ENCODE results near the gene CRB3. TPM values are rescaled to one million over a fixed set of nuclear protein-coding genes. Genes with fewer than 3 reads are reported as not detected.

Gene CRB3
- polyA plus RNA-seq, 1 donor from 2014 or later = 4.2 TPM

- peaks cover 6% of the 10 kb centered on the region for H3K36me3 Mint-ChIP-seq
- H3K9me3 Mint-ChIP-seq = no peaks in the 10 kb centered on the region
- no peak overlapping the region for H3K27ac Mint-ChIP-seq
- H3K4me3 Mint-ChIP-seq = no peak overlapping the region
- H3K27me3 Mint-ChIP-seq = no peaks in the 10 kb centered on the region
- peaks cover 0 to 5% (median 3%) of the 10 kb centered on the region in 3 donors for H3K4me1 Mint-ChIP-seq
Observed at GRCh38 chr19:6470173-6470572, 6.1 kb downstream of the CRB3 start.

GRCh38 chr19:6471076-6471475 lies 7.0 kb downstream of the CRB3 start:
- H3K27ac Mint-ChIP-seq = peak overlapping the region in 1 of 3 donors; percentile 23

DNA sequence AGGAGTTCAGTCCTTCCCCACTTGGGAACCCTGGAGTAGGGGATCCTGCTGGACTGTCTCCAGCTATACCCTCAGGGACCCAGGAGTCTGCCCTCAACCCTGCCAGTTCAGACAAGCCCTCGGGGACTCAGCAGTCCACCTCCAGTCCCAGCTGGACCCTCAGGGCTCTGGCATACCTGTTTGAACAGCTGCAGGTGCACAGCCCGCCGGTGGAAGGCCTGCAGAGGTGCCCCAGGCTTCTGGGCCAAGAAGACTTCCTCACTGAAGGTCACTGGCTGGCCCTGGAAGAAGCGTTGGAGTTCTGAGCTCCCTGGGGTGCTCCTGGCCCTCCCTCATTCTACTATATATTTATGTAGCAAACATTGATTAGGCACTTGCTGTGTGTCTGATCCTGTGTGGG lies 8.6 kb downstream of the CRB3 start:
- Mint-ChIP-seq H3K27me3 (no peaks in the 10 kb centered on the region), H3K4me1 (no peaks in the 10 kb centered on the region), H3K27ac (no peak overlapping the region), H3K4me3 (no peak overlapping the region), H3K9me3 (no peaks in the 10 kb centered on the region), H3K36me3 (peaks cover 7% of the 10 kb centered on the region)

More at GRCh38 chr19:6471076-6471475, 7.0 kb downstream of the CRB3 start:
- Mint-ChIP-seq H3K27me3 (no peaks in the 10 kb centered on the region), H3K36me3 (peaks cover 6% of the 10 kb centered on the region), H3K9me3 (no peaks in the 10 kb centered on the region), H3K4me3 (no peak overlapping the region), H3K4me1 (peaks cover 0 to 2% (median 0%) of the 10 kb centered on the region in 3 donors)

DNA sequence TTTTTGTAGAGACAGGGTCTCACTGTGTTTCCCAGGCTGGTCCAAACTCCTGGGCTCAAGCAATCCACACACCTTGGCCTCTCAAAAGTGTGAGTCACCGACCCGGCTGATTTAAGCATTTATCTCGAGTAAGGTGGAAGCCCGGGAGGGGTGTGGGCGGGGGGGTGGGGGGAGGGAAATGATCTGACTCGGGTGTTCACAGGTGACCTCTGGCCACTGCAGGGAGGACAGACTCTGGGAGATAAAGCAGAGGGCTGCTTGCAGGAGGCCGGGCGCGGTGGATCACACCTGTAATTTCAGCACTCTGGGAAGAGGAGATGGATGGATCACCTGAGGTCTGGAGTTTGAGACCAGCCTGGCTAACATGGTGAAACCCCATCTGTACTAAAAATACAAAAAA lies 9.6 kb downstream of the CRB3 start:
- Mint-ChIP-seq H3K36me3 (peaks cover 5% of the 10 kb centered on the region), H3K4me3 (no peak overlapping the region), H3K27ac (no peak overlapping the region), H3K4me1 (no peaks in the 10 kb centered on the region), H3K9me3 (no peaks in the 10 kb centered on the region), H3K27me3 (no peaks in the 10 kb centered on the region)

DNA sequence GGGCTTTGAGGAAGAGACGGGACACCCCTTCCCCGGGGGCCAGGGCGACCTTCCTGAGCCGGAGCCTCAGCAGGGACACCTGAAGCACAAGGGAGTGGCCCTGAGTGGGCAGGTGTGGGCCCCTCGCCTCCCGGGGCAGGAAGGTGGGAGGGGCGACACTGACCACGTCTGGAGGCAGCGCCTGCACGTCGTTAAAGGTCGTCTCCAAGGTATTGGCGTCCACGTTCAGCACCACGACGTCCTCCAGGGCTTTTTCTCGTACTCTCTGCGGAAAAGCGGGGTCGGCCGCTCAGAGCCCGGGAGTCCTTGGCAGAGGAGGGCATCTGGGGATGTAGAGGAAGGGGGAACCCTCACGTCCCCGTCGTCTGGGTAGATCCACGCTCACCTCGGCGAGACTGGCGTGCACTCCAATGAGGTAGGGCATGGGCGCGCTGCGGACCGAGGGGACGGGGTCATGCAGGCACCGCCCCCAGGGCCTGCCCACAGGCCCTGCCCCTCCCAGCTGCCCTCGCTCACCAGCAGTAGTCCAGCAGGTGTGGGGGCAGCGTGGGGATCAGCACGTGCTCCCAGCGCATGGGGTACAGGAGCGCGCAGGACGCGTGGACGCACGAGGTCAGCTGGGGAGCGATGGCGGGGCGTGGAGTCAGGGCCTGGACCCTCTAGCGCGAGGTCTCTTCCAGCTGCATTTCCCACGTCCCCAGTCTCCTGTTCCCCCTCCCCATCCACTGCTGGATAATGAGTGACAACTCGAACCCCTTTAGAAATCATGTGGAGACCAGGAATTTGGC lies 11.4 kb downstream of the CRB3 start:
- Mint-ChIP-seq H3K27ac (peak overlapping the region in 1 of 3 donors; percentile 62), H3K4me3 (no peak overlapping the region), H3K36me3 (peaks cover 2% of the 10 kb centered on the region), H3K9me3 (no peaks in the 10 kb centered on the region), H3K27me3 (no peaks in the 10 kb centered on the region), H3K4me1 (peaks cover 0 to 5% (median 4%) of the 10 kb centered on the region in 3 donors)

GRCh38 chr19:6476155-6476895 lies 12.3 kb downstream of the CRB3 start:
- H3K4me3 Mint-ChIP-seq = peak overlapping the region in 1 of 4 donors; percentile 58
- H3K27ac Mint-ChIP-seq = peak overlapping the region in 2 of 3 donors; percentile 62
- peaks cover 5 to 9% (median 7%) of the 10 kb centered on the region in 3 donors for H3K4me1 Mint-ChIP-seq
- H3K9me3 Mint-ChIP-seq = no peaks in the 10 kb centered on the region
- H3K36me3 Mint-ChIP-seq = peaks cover 2% of the 10 kb centered on the region
- no peaks in the 10 kb centered on the region for H3K27me3 Mint-ChIP-seq

- peaks cover 9 to 14% (median 10%) of the 10 kb centered on the region in 3 donors for H3K4me1 Mint-ChIP-seq
- no peak overlapping the region for H3K27ac Mint-ChIP-seq
- H3K4me3 Mint-ChIP-seq = no peak overlapping the region
- H3K27me3 Mint-ChIP-seq = no peaks in the 10 kb centered on the region
- H3K9me3 Mint-ChIP-seq = no peaks in the 10 kb centered on the region
- peaks cover 2% of the 10 kb centered on the region for H3K36me3 Mint-ChIP-seq
Observed at GRCh38 chr19:6476896-6477431, 12.9 kb downstream of the CRB3 start.

DNA sequence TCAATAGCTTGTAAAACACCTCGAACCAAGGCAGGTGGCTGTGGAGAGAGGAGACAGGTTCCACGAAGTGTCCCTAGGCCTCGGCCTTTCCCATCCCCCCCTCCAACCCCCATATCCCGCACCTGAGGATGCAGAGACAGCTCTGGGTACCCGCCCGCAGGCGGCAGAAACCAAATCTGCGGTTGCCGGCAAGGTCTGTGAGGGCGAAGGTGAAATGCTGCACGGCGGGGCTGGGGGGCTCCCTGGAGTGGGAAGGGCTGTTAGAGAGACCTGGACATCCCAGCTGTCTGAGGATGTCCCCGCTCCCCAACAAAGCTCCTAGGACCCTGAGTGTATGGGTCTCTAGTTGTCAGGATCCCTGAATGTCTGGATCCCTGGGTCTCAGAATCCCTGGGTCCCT lies 14.7 kb downstream of the CRB3 start:
- H3K4me3 Mint-ChIP-seq = no peak overlapping the region

GRCh38 chr19:6479836-6480398 lies 15.8 kb downstream of the CRB3 start:
- H3K27me3 Mint-ChIP-seq = no peaks in the 10 kb centered on the region
- H3K36me3 Mint-ChIP-seq = peaks cover 2% of the 10 kb centered on the region
- peak overlapping the region; percentile 80 to 88 (median 84) for H3K27ac Mint-ChIP-seq
- H3K4me3 Mint-ChIP-seq = peak overlapping the region; percentile 61 to 96 (median 80)
- H3K9me3 Mint-ChIP-seq = no peaks in the 10 kb centered on the region
- H3K4me1 Mint-ChIP-seq = peaks cover 18 to 19% (median 18%) of the 10 kb centered on the region in 3 donors

More for the DNA sequence above, 14.7 kb downstream of the CRB3 start:
- Mint-ChIP-seq H3K36me3 (peaks cover 2% of the 10 kb centered on the region), H3K9me3 (no peaks in the 10 kb centered on the region), H3K27me3 (no peaks in the 10 kb centered on the region), H3K27ac (no peak overlapping the region), H3K4me1 (peaks cover 18 to 19% (median 18%) of the 10 kb centered on the region in 3 donors)

- H3K27me3 Mint-ChIP-seq = no peaks in the 10 kb centered on the region
- no peaks in the 10 kb centered on the region for H3K9me3 Mint-ChIP-seq
- H3K27ac Mint-ChIP-seq = peak overlapping the region; percentile 84 to 97 (median 97)
- H3K36me3 Mint-ChIP-seq = peaks cover 2% of the 10 kb centered on the region
- H3K4me3 Mint-ChIP-seq = peak overlapping the region; percentile 83 to 98 (median 96)
- peaks cover 18 to 19% (median 18%) of the 10 kb centered on the region in 3 donors for H3K4me1 Mint-ChIP-seq
Observed at GRCh38 chr19:6480848-6481415, 16.9 kb downstream of the CRB3 start.

GRCh38 chr19:6481541-6482342 lies 17.7 kb downstream of the CRB3 start, which contains the start of gene DENND1C:
DENND1C (minus strand) TSS chr19:6481787; CDS start chr19:6481695, 92 bp downstream.
- H3K27me3 Mint-ChIP-seq = no peaks in the 10 kb centered on the region
- H3K9me3 Mint-ChIP-seq = no peaks in the 10 kb centered on the region
- peaks cover 18 to 19% (median 18%) of the 10 kb centered on the region in 3 donors for H3K4me1 Mint-ChIP-seq
- H3K27ac Mint-ChIP-seq = peak within 1 kb of the TSS; percentile 84 to 97 (median 97)
- peak within 1 kb of the TSS; percentile 83 to 98 (median 96) for H3K4me3 Mint-ChIP-seq
- H3K36me3 Mint-ChIP-seq = no peaks in the 10 kb centered on the region

GRCh38 chr19:6482343-6482686 lies 18.2 kb downstream of the CRB3 start:
- no peaks in the 10 kb centered on the region for H3K27me3 Mint-ChIP-seq
- peak overlapping the region; percentile 84 to 97 (median 97) for H3K27ac Mint-ChIP-seq
- H3K36me3 Mint-ChIP-seq = no peaks in the 10 kb centered on the region
- H3K4me3 Mint-ChIP-seq = peak overlapping the region in 3 of 4 donors; percentile 83 to 96 (median 96)
- no peaks in the 10 kb centered on the region for H3K9me3 Mint-ChIP-seq
- H3K4me1 Mint-ChIP-seq = peaks cover 18 to 19% (median 18%) of the 10 kb centered on the region in 3 donors

GRCh38 chr19:6483235-6483634 lies 19.2 kb downstream of the CRB3 start:
- peak overlapping the region in 2 of 4 donors; percentile 16 to 83 for H3K4me3 Mint-ChIP-seq
- no peaks in the 10 kb centered on the region for H3K9me3 Mint-ChIP-seq
- peaks cover 18 to 19% (median 18%) of the 10 kb centered on the region in 3 donors for H3K4me1 Mint-ChIP-seq
- H3K36me3 Mint-ChIP-seq = no peaks in the 10 kb centered on the region
- peak overlapping the region in 2 of 3 donors; percentile 89 to 97 for H3K27ac Mint-ChIP-seq
- no peaks in the 10 kb centered on the region for H3K27me3 Mint-ChIP-seq

DNA sequence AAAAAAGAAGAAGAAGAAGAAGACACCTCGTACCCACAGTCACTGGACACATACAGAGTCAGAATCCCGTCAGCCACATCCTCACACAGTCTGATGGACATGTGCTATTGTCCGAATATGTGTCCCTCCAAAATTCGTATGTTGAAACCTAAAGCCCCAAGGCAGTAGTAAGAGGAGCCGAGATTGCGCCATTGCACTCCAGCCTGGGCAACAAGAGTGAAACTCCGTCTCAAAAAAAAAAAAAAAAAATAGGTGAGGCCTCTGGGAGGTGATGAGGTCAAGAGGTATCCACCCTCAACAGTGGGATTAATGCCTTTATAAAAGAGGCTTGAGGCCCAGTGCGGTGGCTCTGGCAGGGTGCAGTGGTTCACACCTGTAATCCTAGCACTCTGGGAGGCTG lies 20.2 kb downstream of the CRB3 start:
- peak overlapping the region in 1 of 4 donors; percentile 83 for H3K4me3 Mint-ChIP-seq
- no peaks in the 10 kb centered on the region for H3K36me3 Mint-ChIP-seq
- no peaks in the 10 kb centered on the region for H3K27me3 Mint-ChIP-seq
- H3K4me1 Mint-ChIP-seq = peaks cover 19 to 20% (median 19%) of the 10 kb centered on the region in 3 donors
- no peaks in the 10 kb centered on the region for H3K9me3 Mint-ChIP-seq
- peak overlapping the region in 2 of 3 donors; percentile 21 to 58 for H3K27ac Mint-ChIP-seq

Measured in IgD-negative memory B cell (primary cell).